HepG2 (cell line): ENCODE measurements around the gene ARHGEF3. TPM values are rescaled to one million over a fixed set of nuclear protein-coding genes. Genes with fewer than 3 reads are reported as not detected.

Experiments used
- ATAC-seq: fragments of 200-7000 bp; cut with Tn5 transposase; 3 replicates; pipeline ENCODE4 v1.9.1; 2020; ENCODE audit warnings: mild to moderate bottlenecking, moderate library complexity
- BruUV-seq: library from RNA; stranded (reverse); fragments of 400-500 nt; replicated peaks from 2 replicates; lab custom pipeline; 2021; lab: Mats Ljungman, UMichigan
- CTCF ChIA-PET: fragments of 300-600 bp; formaldehyde crosslinking; extraction: SDS; loops from one replicate; lab custom pipeline; 2021; ENCODE audit warnings: low total read pairs, inconsistent platforms, low intra/inter-chr PET ratio; lab: Yijun Ruan, JAX
- POLR2A ChIA-PET: fragments of 350-600 bp; sonication (Branson Sonifier 250); formaldehyde crosslinking; loops from one replicate; lab custom pipeline; 2020; ENCODE audit warnings: antibody characterized with exemption, inconsistent platforms; lab: Yijun Ruan, JAX
- DNase-seq: peaks from one replicate; pipeline ENCODE4 v3.0.0-alpha.2; 2015; ENCODE audit warnings: low spot score
- FAIRE-seq: peaks from 3 replicates; lab custom pipeline; 2011; peaks lifted over from hg19 to GRCh38; lab: Jason Lieb, UNC
- H2AFZ ChIP-seq: one replicate; pipeline ENCODE4 v1.6.1; 2011; ENCODE audit warnings: low read length, inconsistent platforms
- H3K27ac ChIP-seq: fragments of 300-600 bp; 3 replicates; pipeline ENCODE4 v1.8.0; 2011; ENCODE audit warnings: mixed run types, mild to moderate bottlenecking, mixed read lengths, low read length, inconsistent platforms; ENCODE audit not compliant: insufficient read depth; ENCODE audit errors: extremely low read length
- H3K27me3 ChIP-seq, 2 experiments: fragments of 200-600 bp in 1 of 2; 2 replicates in 1 of 2; 3 replicates in 1 of 2; pipeline versions ENCODE4 v1.6.0 to v1.8.0; 2011; ENCODE audit warnings: low read length in 2 of 2, mild to moderate bottlenecking in 2 of 2, moderate library complexity in 2 of 2, inconsistent platforms in 1 of 2; ENCODE audit not compliant: insufficient read depth in 2 of 2, control insufficient read depth in 1 of 2
- H3K36me3 ChIP-seq, 2 experiments: fragments of 200-600 bp in 1 of 2; replicated peaks in 1 of 2; 2 replicates in 1 of 2; 3 replicates in 1 of 2; pipeline versions ENCODE4 v1.5.1 to v1.8.0; 2011; ENCODE audit warnings: low read length in 2 of 2, inconsistent platforms in 1 of 2; ENCODE audit not compliant: insufficient read depth in 2 of 2, control insufficient read depth in 1 of 2
- H3K4me1 ChIP-seq: 2 replicates; pipeline ENCODE4 v1.5.1; 2012; ENCODE audit warnings: low read length, inconsistent platforms; ENCODE audit not compliant: insufficient read depth
- H3K4me2 ChIP-seq: 2 replicates; pipeline ENCODE4 v1.6.0; 2011; ENCODE audit warnings: low read depth, low read length, inconsistent platforms
- H3K4me3 ChIP-seq, 3 experiments: fragments of 200-600 bp in 1 of 3; sonication (generic), shearing (Covaris generic) in 1 of 3; replicated peaks in 1 of 3; 2 replicates each; pipeline ENCODE4 v1.5.1; 2011 to 2016; ENCODE audit warnings: low read length in 3 of 3, inconsistent platforms in 2 of 3, low read depth in 2 of 3, mild to moderate bottlenecking in 2 of 3, control low read depth in 1 of 3, mixed read lengths in 1 of 3; ENCODE audit not compliant: insufficient read depth in 1 of 3
- H3K79me2 ChIP-seq: one replicate; pipeline ENCODE4 v1.6.1; 2011; ENCODE audit warnings: low read length, inconsistent platforms; ENCODE audit not compliant: insufficient read depth
- H3K9ac ChIP-seq: 2 replicates; pipeline ENCODE4 v1.6.0; 2011; ENCODE audit warnings: mild to moderate bottlenecking, low read depth, low read length, inconsistent platforms; ENCODE audit not compliant: insufficient read depth
- H3K9me3 ChIP-seq: 2 replicates; pipeline ENCODE4 v1.5.1; 2012; ENCODE audit warnings: mild to moderate bottlenecking, low read length
- H4K20me1 ChIP-seq: 2 replicates; pipeline ENCODE4 v1.6.0; 2011; ENCODE audit warnings: inconsistent platforms, mild to moderate bottlenecking, low read length, moderate library complexity; ENCODE audit not compliant: insufficient read depth
- FOXJ3 ChIP-seq: sonication (generic); formaldehyde crosslinking; IDR thresholded peaks from 2 replicates; pipeline ENCODE4 v1.4.0; 2020; ENCODE audit warnings: missing genetic modification reagents, mild to moderate bottlenecking, borderline replicate concordance
- HNRNPK ChIP-seq: fragments of 200-400 bp; formaldehyde crosslinking; IDR thresholded peaks from 2 replicates; pipeline ENCODE4 v1.6.1; 2018; ENCODE audit warnings: low read length, low read depth, moderate library complexity, mild to moderate bottlenecking; ENCODE audit not compliant: poor library complexity, severe bottlenecking
- HNRNPL ChIP-seq: fragments of 200-400 bp; formaldehyde crosslinking; IDR thresholded peaks from 2 replicates; pipeline ENCODE4 v1.6.1; 2017; ENCODE audit warnings: mild to moderate bottlenecking, low read depth, low read length
- PAWR ChIP-seq: sonication (generic); formaldehyde crosslinking; IDR thresholded peaks from 2 replicates; pipeline ENCODE4 v1.4.0; 2020; ENCODE audit warnings: missing genetic modification reagents, mild to moderate bottlenecking, borderline replicate concordance
- RARG ChIP-seq: sonication (generic); formaldehyde crosslinking; IDR thresholded peaks from 2 replicates; pipeline ENCODE4 v1.4.0; 2020; ENCODE audit warnings: low read depth, mild to moderate bottlenecking, missing genetic modification reagents
- SRSF9 ChIP-seq: fragments of 200-400 bp; formaldehyde crosslinking; IDR thresholded peaks from 2 replicates; pipeline ENCODE4 v1.6.1; 2018; ENCODE audit warnings: borderline replicate concordance, mild to moderate bottlenecking, low read depth, low read length; ENCODE audit not compliant: insufficient read depth, poor library complexity, severe bottlenecking
- TARDBP ChIP-seq: sonication (generic); formaldehyde crosslinking; IDR thresholded peaks from 2 replicates; pipeline ENCODE4 v1.8.0; 2022; ENCODE audit warnings: mild to moderate bottlenecking, missing genetic modification reagents
- ZFP37 ChIP-seq: sonication (generic); formaldehyde crosslinking; IDR thresholded peaks from 2 replicates; pipeline ENCODE4 v1.4.0; 2020; ENCODE audit warnings: missing genetic modification reagents, borderline replicate concordance
- ZNF230 ChIP-seq: sonication (generic); formaldehyde crosslinking; IDR thresholded peaks from 2 replicates; pipeline ENCODE4 v1.4.0; 2020; ENCODE audit warnings: mild to moderate bottlenecking, missing genetic modification reagents
- ZNF263 ChIP-seq: sonication (generic); formaldehyde crosslinking; IDR thresholded peaks from 2 replicates; pipeline ENCODE4 v1.4.0; 2020; ENCODE audit warnings: missing genetic modification reagents
- WGBS: methylation state at CpG from one replicate; pipeline ENCODE4 v1.1.6; 2017; ENCODE audit warnings: low lambda C conversion rate; 5-methylcytosine and 5-hydroxymethylcytosine counted together
- in situ Hi-C: cut with HindIII; loops from 2 replicates; pipeline ENCODE4 v1.10.0; 2017; ENCODE audit warnings: low pct_unique_long_range_greater_than_20kb; ENCODE audit not compliant: extremely low pct_ligation_motif_present
- intact Hi-C: fragments of 100-400 bp; cut with micrococcal nuclease; formaldehyde crosslinking; loops from one replicate; pipeline ENCODE4 v1.10.0; 2022; ENCODE audit not compliant: unreplicated experiment
- polyA plus RNA-seq, 8 experiments: library from polyadenylated mRNA; depleted of rRNA in 3 of 8; stranded (reverse) in 7 of 8; unstranded in 1 of 8; fragments of >200 nt; fragmentation: Illumina TruSeq in 4 of 8; extraction: Trizol in 4 of 8; gene quantifications; 2 replicates each; pipeline versions ENCODE4 v1.2.1 to v1.2.3, GENCODE V29; 2011 to 2016; ENCODE audit warnings: low read depth in 4 of 8, missing spikeins in 1 of 8, mixed read lengths in 1 of 8; ENCODE audit not compliant: insufficient read depth in 1 of 8
- total RNA-seq, 5 experiments: library from RNA; depleted of rRNA; stranded (reverse); fragments of >200 nt; fragmentation: Illumina TruSeq; extraction: Trizol; gene quantifications; 2 replicates each; pipeline ENCODE4 v1.2.3, GENCODE V29; 2016; ENCODE audit warnings: low read depth in 1 of 5
- TF ChIP-seq, protein P1 (sequence below): sonication (generic); formaldehyde crosslinking; IDR thresholded peaks from 2 replicates; pipeline ENCODE4 v1.5.0; 2020; ENCODE audit warnings: mild to moderate bottlenecking, missing genetic modification reagents, borderline replicate concordance
- TF ChIP-seq, protein P2 (sequence below), 2 experiments: sonication (generic) in 1 of 2; formaldehyde crosslinking in 1 of 2; IDR thresholded peaks; 2 replicates each; pipeline versions ENCODE4 v1.5.1 to v1.6.1; 2011 to 2020; ENCODE audit warnings: borderline replicate concordance in 1 of 2, low read depth in 1 of 2, low read length in 1 of 2, mild to moderate bottlenecking in 1 of 2, missing genetic modification reagents in 1 of 2, moderate library complexity in 1 of 2

The ARHGEF3 gene
- total and polyA plus RNA-seq, 2 of the 13 experiments (the other 11 are each of a cell fraction or from before 2014, with no cell fraction given) = 14.8 to 23.1 TPM

DNA sequence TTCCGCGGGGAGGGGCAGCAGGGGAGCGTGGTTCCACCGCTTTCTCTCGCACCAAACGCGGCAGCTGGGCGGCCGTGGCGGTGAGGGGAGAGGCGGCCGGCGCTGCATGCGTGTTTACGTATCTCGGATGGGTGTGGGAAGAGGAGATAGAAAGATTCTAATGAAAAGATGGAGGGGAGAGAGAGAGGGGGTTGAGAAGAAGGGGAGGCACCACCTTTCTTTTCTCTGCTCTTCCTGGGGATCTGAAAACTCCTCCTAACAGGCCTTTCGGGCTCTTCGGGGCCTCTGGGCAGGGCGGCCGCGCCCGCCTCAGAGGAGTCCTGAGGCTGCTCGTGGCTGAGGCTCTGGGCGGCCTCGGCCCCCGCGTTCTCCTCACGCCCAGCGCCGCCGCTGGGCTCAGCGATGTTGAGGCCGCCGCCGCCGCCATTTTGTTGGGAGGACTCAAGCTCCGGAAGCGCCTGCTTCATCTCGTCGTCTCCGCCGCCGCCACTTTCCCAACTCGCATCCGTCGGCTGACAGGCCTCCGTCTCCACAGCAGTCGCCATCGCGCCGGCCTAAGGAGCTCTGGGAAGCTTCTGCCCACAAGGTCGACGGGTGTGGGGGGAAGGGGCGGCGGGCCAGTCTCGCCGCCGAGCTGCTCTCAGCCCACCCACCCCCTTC lies 119.2 kb downstream of the ARHGEF3 start:
- peaks cover 42% of the 10 kb centered on the region for H3K4me1 ChIP-seq
- in situ Hi-C loops (no loop called here), intact Hi-C loops (no loop called here)
- H3K4me3 ChIP-seq = peak overlapping the region; percentile 73 to 86 (median 78)
- H2AFZ ChIP-seq = no peak overlapping the region
- DNase-seq (peak; percentile 41), ATAC-seq (peak; percentile 90), FAIRE-seq (no peak)
- H3K9ac ChIP-seq = peak overlapping the region; percentile 97
- peaks cover 40% of the 10 kb centered on the region for H3K79me2 ChIP-seq
- POLR2A ChIA-PET = interaction anchor here (0.6 to 2.0 kb wide), 10 partner anchors 8 to 309 kb away, joined by 3 to 15 read pairs (median 4); partner anchors contain the start of gene ARHGEF3
- 2% methylated on average over 18 of the region's 58 CpGs for WGBS
- no peaks in the 10 kb centered on the region; a peak in 1 of 5 replicates for H3K36me3 ChIP-seq
- BruUV-seq = TSS peak; percentile 91
- H3K9me3 ChIP-seq = no peaks in the 10 kb centered on the region
- H3K27me3 ChIP-seq = no peaks in the 10 kb centered on the region
- H4K20me1 ChIP-seq = no peaks in the 10 kb centered on the region
- CTCF ChIA-PET = no interaction called here
- peak overlapping the region; percentile 97 for H3K27ac ChIP-seq
- peak overlapping the region; percentile 86 for H3K4me2 ChIP-seq
- TF ChIP-seq ZNF263 (CRISPR knock-in tag) (peak; percentile 90), ZNF230 (CRISPR knock-in tag) (peak; percentile 56; the same call in 1 of the 2 replicates), RARG (CRISPR knock-in tag) (no peak), PAWR (CRISPR knock-in tag) (no peak), ZFP37 (CRISPR knock-in tag) (no peak), FOXJ3 (CRISPR knock-in tag) (no peak), TARDBP (CRISPR knock-in tag) (peak; percentile 61; the same call in 1 of the 2 replicates), HNRNPK (peak; percentile 37), HNRNPL (no peak), SRSF9 (no peak)
- TF ChIP-seq, protein P1, sequence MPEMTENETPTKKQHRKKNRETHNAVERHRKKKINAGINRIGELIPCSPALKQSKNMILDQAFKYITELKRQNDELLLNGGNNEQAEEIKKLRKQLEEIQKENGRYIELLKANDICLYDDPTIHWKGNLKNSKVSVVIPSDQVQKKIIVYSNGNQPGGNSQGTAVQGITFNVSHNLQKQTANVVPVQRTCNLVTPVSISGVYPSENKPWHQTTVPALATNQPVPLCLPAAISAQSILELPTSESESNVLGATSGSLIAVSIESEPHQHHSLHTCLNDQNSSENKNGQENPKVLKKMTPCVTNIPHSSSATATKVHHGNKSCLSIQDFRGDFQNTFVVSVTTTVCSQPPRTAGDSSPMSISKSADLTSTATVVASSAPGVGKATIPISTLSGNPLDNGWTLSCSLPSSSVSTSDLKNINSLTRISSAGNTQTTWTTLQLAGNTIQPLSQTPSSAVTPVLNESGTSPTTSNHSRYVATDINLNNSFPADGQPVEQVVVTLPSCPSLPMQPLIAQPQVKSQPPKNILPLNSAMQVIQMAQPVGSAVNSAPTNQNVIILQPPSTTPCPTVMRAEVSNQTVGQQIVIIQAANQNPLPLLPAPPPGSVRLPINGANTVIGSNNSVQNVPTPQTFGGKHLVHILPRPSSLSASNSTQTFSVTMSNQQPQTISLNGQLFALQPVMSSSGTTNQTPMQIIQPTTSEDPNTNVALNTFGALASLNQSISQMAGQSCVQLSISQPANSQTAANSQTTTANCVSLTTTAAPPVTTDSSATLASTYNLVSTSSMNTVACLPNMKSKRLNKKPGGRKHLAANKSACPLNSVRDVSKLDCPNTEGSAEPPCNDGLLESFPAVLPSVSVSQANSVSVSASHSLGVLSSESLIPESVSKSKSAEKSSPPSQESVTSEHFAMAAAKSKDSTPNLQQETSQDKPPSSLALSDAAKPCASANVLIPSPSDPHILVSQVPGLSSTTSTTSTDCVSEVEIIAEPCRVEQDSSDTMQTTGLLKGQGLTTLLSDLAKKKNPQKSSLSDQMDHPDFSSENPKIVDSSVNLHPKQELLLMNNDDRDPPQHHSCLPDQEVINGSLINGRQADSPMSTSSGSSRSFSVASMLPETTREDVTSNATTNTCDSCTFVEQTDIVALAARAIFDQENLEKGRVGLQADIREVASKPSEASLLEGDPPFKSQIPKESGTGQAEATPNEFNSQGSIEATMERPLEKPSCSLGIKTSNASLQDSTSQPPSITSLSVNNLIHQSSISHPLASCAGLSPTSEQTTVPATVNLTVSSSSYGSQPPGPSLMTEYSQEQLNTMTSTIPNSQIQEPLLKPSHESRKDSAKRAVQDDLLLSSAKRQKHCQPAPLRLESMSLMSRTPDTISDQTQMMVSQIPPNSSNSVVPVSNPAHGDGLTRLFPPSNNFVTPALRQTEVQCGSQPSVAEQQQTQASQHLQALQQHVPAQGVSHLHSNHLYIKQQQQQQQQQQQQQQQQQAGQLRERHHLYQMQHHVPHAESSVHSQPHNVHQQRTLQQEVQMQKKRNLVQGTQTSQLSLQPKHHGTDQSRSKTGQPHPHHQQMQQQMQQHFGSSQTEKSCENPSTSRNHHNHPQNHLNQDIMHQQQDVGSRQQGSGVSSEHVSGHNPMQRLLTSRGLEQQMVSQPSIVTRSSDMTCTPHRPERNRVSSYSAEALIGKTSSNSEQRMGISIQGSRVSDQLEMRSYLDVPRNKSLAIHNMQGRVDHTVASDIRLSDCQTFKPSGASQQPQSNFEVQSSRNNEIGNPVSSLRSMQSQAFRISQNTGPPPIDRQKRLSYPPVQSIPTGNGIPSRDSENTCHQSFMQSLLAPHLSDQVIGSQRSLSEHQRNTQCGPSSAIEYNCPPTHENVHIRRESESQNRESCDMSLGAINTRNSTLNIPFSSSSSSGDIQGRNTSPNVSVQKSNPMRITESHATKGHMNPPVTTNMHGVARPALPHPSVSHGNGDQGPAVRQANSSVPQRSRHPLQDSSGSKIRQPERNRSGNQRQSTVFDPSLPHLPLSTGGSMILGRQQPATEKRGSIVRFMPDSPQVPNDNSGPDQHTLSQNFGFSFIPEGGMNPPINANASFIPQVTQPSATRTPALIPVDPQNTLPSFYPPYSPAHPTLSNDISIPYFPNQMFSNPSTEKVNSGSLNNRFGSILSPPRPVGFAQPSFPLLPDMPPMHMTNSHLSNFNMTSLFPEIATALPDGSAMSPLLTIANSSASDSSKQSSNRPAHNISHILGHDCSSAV (CRISPR knock-in tag) = 0 out of 2 replicates have a peak, but pooled peaks have one; percentile 19
- TF ChIP-seq, protein P2, sequence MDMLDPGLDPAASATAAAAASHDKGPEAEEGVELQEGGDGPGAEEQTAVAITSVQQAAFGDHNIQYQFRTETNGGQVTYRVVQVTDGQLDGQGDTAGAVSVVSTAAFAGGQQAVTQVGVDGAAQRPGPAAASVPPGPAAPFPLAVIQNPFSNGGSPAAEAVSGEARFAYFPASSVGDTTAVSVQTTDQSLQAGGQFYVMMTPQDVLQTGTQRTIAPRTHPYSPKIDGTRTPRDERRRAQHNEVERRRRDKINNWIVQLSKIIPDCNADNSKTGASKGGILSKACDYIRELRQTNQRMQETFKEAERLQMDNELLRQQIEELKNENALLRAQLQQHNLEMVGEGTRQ (IDR thresholded peaks at IDR 0.05; ENCODE audit: low read depth, low read length) = no peak
- TF ChIP-seq, protein P2 (CRISPR knock-in tag; IDR thresholded peaks at IDR 0.05; ENCODE audit: borderline replicate concordance) = 0 out of 2 replicates have a peak, but pooled peaks have one; percentile 23
